SU-DHL-6 (cell line): ENCODE data around the gene TSKU.

Experiments used
- CTCF ChIP-seq: fragments of 200-600 bp; sonication (generic); IDR thresholded peaks from one replicate; pipeline ENCODE4 v1.5.1; 2017; ENCODE audit warnings: antibody characterized with exemption, mild to moderate bottlenecking, low read length, moderate library complexity; ENCODE audit not compliant: insufficient read depth, poor library complexity, severe bottlenecking
- EZH2phosphoT487 ChIP-seq: fragments of 200-600 bp; sonication (generic), shearing (Covaris generic); conservative IDR thresholded peaks from 2 replicates; pipeline ENCODE4 v1.6.1; 2018; ENCODE audit warnings: mild to moderate bottlenecking, antibody characterized with exemption, low read length, moderate library complexity, mixed read lengths

DNA sequence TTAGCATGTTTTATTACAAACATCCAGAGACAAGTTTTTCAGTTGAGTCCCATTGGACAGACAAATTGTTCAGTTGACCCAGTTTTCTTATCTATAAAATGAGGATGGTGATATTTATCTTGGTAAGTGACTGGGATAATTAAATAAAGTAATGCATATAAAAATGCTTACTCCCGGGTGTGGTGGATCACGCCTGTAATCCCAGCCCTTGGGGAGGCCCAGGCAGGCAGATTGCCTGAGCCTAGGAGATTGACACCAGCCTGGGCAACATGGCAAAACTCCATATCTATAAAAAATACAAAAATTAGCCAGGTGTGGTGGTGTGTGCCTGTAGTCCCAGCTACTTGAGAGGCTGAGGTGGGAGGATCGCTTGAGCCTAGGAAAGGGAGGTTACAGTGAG lies 61.9 kb downstream of the TSKU start:
- TF ChIP-seq CTCF (no peak), EZH2phosphoT487 (no peak)
